ENCODE results near the gene SELPLG.

Gene SELPLG

DNA sequence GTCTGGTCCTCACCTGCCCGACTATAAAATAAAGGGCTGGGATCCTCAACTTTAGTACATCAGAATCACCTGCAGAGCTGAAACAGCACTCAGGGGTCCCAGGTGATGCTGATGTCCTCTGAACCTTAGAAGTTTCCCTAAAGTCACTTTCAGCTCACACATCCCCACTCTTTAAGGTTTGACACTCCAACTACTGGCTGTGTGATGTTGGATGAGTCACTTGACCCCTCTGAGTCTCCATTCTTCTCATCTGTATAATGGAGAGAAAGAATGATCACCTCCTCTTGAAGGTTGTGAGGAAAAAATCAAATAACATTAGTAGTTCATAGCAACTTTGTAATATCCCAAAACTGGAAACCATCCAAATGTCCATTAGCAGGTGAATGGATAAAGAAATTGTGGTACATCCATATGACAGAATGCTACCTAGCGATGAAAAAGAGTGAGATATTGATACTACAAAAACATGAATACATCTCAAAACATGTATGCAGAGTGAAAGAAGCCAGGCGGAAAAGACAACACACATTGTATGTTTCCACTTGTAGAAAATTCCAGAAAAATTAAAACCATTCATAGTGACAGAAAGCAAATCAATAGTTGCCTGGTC, 49.1 kb downstream of the SELPLG start:
- Histone ChIP-seq H3K27me3 (replicated peaks) (no peaks in the 10 kb centered on the region), H3K36me3 (replicated peaks) (no peaks in the 10 kb centered on the region), H3K4me3 (ENCODE audit: low read depth, low read length) (no peak overlapping the region), H3K27ac (no peak overlapping the region)
- in situ Hi-C loops (cut with HindIII; ENCODE audit: low pct_ligation_motif_present, low sequenced_read_pairs), result no loop called here
- DNase-seq, result no peak
- TF ChIP-seq CTCF (IDR thresholded peaks at IDR 0.05; ENCODE audit: low read depth, low read length, missing control alignments), result no peak

GRCh38 chr12:108583991-108584390, 49.7 kb downstream of the SELPLG start:
- no peak for DNase-seq
- Histone ChIP-seq H3K27ac (no peak overlapping the region), H3K36me3 (replicated peaks) (no peaks in the 10 kb centered on the region), H3K4me3 (ENCODE audit: low read depth, low read length) (no peak overlapping the region), H3K27me3 (replicated peaks) (no peaks in the 10 kb centered on the region)
- TF ChIP-seq CTCF (IDR thresholded peaks at IDR 0.05; ENCODE audit: low read depth, low read length, missing control alignments), result no peak
- in situ Hi-C loops (cut with HindIII; ENCODE audit: low pct_ligation_motif_present, low sequenced_read_pairs), result no loop called here

DNA sequence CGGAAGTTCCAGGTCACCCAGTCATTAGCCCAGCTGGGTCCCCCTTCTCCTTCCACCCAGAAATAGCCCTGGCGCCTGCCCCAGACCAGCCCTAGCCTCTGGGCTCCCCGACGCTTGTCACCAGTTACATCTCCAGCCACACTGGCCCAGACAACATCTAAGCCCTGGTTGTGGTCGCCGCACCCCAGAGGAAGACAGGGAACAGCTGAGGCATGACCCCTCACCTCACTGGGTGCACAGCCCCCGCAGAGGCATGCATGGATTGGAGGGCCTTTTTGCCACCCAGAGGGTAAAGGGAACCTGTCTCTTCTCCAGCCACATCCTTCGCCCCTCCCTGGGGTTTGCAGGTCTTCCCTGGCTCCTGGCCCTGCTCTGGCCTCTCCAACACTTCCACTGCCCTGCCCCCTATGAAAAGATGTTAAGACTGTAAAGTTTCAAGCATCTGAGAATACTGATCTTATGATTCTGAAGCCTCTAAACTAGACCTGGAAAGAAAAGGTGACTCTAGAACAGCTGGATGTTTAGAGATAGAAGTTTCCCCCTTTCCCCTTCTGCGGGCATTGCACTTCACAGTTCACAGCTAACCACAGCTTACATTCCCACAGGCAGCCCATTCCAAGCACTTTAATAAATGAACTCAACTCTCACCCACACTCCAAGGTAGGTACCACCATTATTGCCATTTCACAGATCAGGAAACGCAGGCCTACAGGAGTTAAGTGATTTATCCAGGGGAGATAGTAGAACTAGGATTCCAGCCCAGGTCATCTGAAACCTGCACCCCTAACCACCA, 50.5 kb downstream of the SELPLG start:
- in situ Hi-C loops (cut with HindIII; ENCODE audit: low pct_ligation_motif_present, low sequenced_read_pairs), result no loop called here
- Histone ChIP-seq H3K36me3 (replicated peaks) (no peaks in the 10 kb centered on the region), H3K4me3 (ENCODE audit: low read depth, low read length) (no peak overlapping the region), H3K27me3 (replicated peaks) (no peaks in the 10 kb centered on the region), H3K27ac (no peak overlapping the region)
- DNase-seq, result no peak
- no peak for TF ChIP-seq CTCF (IDR thresholded peaks at IDR 0.05; ENCODE audit: low read depth, low read length, missing control alignments)

GRCh38 chr12:108582509-108582908, 51.2 kb downstream of the SELPLG start:
- TF ChIP-seq CTCF (IDR thresholded peaks at IDR 0.05; ENCODE audit: low read depth, low read length, missing control alignments), result no peak
- Histone ChIP-seq H3K27ac (no peak overlapping the region), H3K27me3 (replicated peaks) (no peaks in the 10 kb centered on the region), H3K4me3 (ENCODE audit: low read depth, low read length) (no peak overlapping the region), H3K36me3 (replicated peaks) (no peaks in the 10 kb centered on the region)
- DNase-seq, result no peak
- in situ Hi-C loops (cut with HindIII; ENCODE audit: low pct_ligation_motif_present, low sequenced_read_pairs), result no loop called here

DNA sequence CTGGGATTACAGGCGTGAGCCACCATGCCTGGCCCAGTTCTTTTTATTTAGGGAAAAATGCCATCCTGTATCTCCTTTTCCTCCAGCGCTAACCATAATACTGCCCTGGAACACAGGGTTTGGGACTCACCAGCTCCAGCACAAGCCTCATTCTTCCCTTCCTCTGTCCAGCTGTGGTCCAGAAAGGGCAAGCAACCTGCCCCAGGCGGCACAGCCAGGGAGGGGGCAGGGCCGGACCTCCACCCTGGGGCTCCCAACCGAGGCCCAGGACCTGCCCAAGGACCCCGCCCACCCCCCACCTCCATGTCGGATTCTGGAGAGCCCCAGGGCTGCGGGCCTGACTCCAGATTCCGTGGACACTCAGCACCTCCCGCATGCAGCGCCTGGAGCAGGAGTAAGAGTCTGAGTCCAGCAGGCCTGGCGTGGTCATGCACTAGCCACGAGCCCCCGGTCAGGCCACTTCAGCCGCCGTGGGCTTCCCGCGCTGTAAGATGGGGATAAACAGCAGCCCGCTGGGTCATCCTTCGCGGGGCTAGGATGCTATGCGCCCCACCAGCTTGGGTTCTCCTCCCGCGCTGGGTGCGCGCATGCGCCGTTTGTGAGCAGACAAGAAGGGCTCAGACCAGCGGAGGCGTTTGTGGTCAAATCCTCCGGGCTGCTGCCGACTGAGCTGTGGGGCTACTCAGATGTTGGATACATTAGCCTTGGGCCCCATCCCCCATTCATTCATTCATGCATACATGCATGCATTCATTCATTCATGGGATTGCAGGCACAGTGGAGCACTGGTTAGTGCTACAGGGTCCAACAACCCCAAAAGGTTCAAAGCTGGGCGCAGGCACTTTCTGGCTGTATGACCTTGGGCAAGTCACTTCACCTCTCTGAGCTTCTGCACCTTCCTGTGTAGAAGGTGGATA, 52.1 kb downstream of the SELPLG start:
- H3K36me3 ChIP-seq (replicated peaks), result no peaks in the 10 kb centered on the region
- TF ChIP-seq CTCF (IDR thresholded peaks at IDR 0.05; ENCODE audit: low read depth, low read length, missing control alignments), result no peak
- in situ Hi-C loops (cut with HindIII; ENCODE audit: low pct_ligation_motif_present, low sequenced_read_pairs), result no loop called here
- DNase-seq, result no peak
- no peak overlapping the region for H3K27ac ChIP-seq
- H3K27me3 ChIP-seq (replicated peaks), result no peaks in the 10 kb centered on the region
- H3K4me3 ChIP-seq (ENCODE audit: low read depth, low read length), result no peak overlapping the region

Data from brain microvascular endothelial cell (primary cell).